Heart left ventricle (tissue), 13 donors: ENCODE data around the gene DSCAM.

Experiments
- POLR2A ChIP-seq, 2 donors: fragments of 450-650 bp; IDR thresholded peaks; one replicate each; pipeline ENCODE4 v1.6.1; 2017; ENCODE audit warnings: antibody characterized with exemption in 2 of 2, mild to moderate bottlenecking in 2 of 2, moderate library complexity in 2 of 2
- TF ChIP-seq, protein P1 (sequence below), 12 donors: fragments of 200-600 bp; sonication (generic) in 4 of 12; IDR thresholded peaks; one replicate each; pipeline versions ENCODE4 v1.5.0 to v1.8.0; 2018 to 2022; ENCODE audit warnings: antibody characterized with exemption in 12 of 12, mild to moderate bottlenecking in 5 of 12
- donor health status: ischemic (EF 13 %, LVEDD 7.1; RV severe dilation, severe dysfunction).
- donor health status: DM: no; HTN: yes; CAD: no.
- donor health status: DM: no; HTN: no; CAD: no.
- donor health status: ischemic (EF 25% LVEDD 6.9; RV normal size, moderate dysfunction).
- donor health status: ischemic (EF 25% LVEDD 5.7; RV mildly dilated, moderate dysfunction).
- donor health status: ischemic (EF 35%, LVEDD 5.7; RV mildly dilated, moderate dysfunction).
- donor health status: nonischemic (EF 11% LVEDD 7.7; RV severe dilation, severe dysfunction).
- donor health status: DM: yes; HTN: yes; CAD: no.
- donor health status: PGD.
- donor health status: ischemic (EF 29% LVEDD 5.4; RV normal size, mild dysfunction).
- donor health status: nonischemic (EF 23%, LVEDD 6.1; RV moderate dilation, normal function).

GRCh38 chr21:40736145-40736544 lies 110.8 kb downstream of the DSCAM start:
- TF ChIP-seq, protein P1, sequence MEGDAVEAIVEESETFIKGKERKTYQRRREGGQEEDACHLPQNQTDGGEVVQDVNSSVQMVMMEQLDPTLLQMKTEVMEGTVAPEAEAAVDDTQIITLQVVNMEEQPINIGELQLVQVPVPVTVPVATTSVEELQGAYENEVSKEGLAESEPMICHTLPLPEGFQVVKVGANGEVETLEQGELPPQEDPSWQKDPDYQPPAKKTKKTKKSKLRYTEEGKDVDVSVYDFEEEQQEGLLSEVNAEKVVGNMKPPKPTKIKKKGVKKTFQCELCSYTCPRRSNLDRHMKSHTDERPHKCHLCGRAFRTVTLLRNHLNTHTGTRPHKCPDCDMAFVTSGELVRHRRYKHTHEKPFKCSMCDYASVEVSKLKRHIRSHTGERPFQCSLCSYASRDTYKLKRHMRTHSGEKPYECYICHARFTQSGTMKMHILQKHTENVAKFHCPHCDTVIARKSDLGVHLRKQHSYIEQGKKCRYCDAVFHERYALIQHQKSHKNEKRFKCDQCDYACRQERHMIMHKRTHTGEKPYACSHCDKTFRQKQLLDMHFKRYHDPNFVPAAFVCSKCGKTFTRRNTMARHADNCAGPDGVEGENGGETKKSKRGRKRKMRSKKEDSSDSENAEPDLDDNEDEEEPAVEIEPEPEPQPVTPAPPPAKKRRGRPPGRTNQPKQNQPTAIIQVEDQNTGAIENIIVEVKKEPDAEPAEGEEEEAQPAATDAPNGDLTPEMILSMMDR (IDR thresholded peaks at IDR 0.05) = no peak
- TF ChIP-seq POLR2A (IDR thresholded peaks at IDR 0.05) = no peak
